Measurements from ENCODE around the gene CWC27.

Gene CWC27

GRCh38 chr5:64834037-64834436, 65.3 kb downstream of the CWC27 start:
- in situ Hi-C loops (cut with HindIII; ENCODE audit: low pct_unique_long_range_greater_than_20kb, low sequenced_read_pairs), result no loop called here
- no peak for TF ChIP-seq JUND (IDR thresholded peaks at IDR 0.05; ENCODE audit: low read depth)
- DNase-seq (ENCODE audit: low read depth in 1 of 2, low spot score in 1 of 2), result no peak

GRCh38 chr5:64834611-64835010, 65.9 kb downstream of the CWC27 start:
- TF ChIP-seq JUND (IDR thresholded peaks at IDR 0.05; ENCODE audit: low read depth), result no peak
- in situ Hi-C loops (cut with HindIII; ENCODE audit: low pct_unique_long_range_greater_than_20kb, low sequenced_read_pairs), result no loop called here
- no peak for DNase-seq (ENCODE audit: low read depth in 1 of 2, low spot score in 1 of 2)

DNA sequence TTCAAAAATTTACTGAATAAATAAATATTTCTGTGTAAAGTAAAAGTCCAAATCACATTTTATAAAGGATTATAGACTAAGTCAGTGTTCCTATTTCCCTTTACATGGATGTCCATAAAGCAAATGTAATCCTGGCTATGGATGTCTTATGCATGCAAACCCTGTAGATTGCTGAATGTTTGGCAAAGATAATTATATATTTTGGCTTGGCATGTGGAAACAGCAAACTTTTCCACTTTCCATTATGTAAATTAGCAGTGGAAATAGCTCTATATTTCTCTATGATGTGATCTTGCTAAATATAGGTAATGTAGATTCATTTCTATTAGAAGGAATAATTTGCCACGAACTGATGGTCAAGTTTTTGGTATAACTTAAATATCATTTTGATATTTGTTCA, 66.5 kb downstream of the CWC27 start:
- no peak for TF ChIP-seq JUND (IDR thresholded peaks at IDR 0.05; ENCODE audit: low read depth)
- no peak for DNase-seq (ENCODE audit: low read depth in 1 of 2, low spot score in 1 of 2)
- in situ Hi-C loops (cut with HindIII; ENCODE audit: low pct_unique_long_range_greater_than_20kb, low sequenced_read_pairs), result no loop called here

DNA sequence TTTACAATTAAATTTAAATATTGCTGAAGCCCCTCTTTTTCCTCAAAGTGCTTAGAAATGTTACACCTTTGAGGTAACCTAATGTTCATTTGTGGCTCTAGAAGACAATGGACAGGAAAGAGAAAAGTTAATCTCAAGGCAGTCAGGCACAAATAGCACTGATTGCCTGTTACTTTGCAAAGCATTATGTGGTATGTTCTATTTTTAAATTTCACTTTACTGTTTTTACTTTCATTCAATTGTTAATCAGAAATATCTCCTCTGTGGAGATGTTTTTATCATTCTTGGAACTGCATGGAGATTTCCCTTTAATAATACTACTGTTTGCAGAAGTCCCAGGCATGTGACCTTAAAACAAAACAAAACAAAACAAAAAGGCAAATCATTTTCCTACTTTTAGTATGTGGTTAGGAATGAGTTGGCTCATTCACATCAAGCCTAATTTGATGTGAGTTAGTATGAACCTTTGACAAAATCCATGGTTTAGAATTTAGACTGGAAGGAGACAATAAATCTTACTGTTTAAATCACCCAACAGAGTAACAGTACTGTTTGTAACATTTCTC, 67.5 kb downstream of the CWC27 start:
- no peak for TF ChIP-seq JUND (IDR thresholded peaks at IDR 0.05; ENCODE audit: low read depth)
- in situ Hi-C loops (cut with HindIII; ENCODE audit: low pct_unique_long_range_greater_than_20kb, low sequenced_read_pairs), result no loop called here
- no peak for DNase-seq (ENCODE audit: low read depth in 1 of 2, low spot score in 1 of 2)

DNA sequence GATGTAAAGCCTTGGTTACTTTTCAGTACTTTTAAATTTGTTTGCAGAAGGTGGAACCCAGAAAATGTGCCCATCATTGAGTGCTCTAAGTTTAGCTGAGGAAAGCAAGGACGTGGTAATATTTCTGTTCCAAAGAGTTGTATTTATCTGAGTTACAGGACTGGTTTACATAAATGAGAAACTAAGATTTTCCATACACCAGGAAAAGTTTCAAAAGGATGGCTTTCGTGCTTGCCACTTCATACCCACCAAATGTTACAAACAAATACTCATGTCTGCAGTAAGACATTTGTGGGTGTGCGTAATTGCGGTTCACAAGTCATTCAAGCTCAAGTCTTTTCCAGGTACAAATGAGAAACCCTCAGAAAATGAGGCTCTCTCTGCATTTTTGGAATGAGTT, 68.1 kb downstream of the CWC27 start:
- TF ChIP-seq JUND (IDR thresholded peaks at IDR 0.05; ENCODE audit: low read depth), result no peak
- in situ Hi-C loops (cut with HindIII; ENCODE audit: low pct_unique_long_range_greater_than_20kb, low sequenced_read_pairs), result no loop called here
- no peak for DNase-seq (ENCODE audit: low read depth in 1 of 2, low spot score in 1 of 2)

GRCh38 chr5:64838376-64838775, 69.6 kb downstream of the CWC27 start:
- no peak for TF ChIP-seq JUND (IDR thresholded peaks at IDR 0.05; ENCODE audit: low read depth)
- DNase-seq (ENCODE audit: low read depth in 1 of 2, low spot score in 1 of 2), result no peak
- in situ Hi-C loops (cut with HindIII; ENCODE audit: low pct_unique_long_range_greater_than_20kb, low sequenced_read_pairs), result no loop called here

GRCh38 chr5:64838803-64839202, 70.1 kb downstream of the CWC27 start:
- DNase-seq (ENCODE audit: low read depth in 1 of 2, low spot score in 1 of 2), result no peak
- in situ Hi-C loops (cut with HindIII; ENCODE audit: low pct_unique_long_range_greater_than_20kb, low sequenced_read_pairs), result no loop called here
- TF ChIP-seq JUND (IDR thresholded peaks at IDR 0.05; ENCODE audit: low read depth), result no peak

DNA sequence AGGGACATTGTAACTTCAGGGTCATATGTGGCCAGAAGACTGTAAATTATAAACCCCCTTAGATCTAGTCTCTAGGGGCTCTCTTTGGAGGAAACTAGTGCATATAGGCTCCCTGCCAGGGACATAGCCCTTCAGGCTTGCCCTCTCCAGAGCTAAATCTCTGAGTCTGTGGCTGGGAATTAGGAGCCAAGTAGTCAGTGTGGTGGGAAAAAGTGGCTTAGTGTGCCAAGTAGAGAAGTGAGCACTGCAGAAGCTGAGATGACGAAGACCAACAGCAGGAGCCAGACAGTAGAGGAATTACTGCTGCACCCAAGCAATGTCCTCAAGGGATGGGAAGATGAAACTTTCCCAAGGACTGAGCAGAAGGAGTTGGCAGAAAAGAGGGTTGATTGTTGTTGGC, 71.2 kb downstream of the CWC27 start:
- in situ Hi-C loops (cut with HindIII; ENCODE audit: low pct_unique_long_range_greater_than_20kb, low sequenced_read_pairs), result no loop called here
- TF ChIP-seq JUND (IDR thresholded peaks at IDR 0.05; ENCODE audit: low read depth), result no peak
- DNase-seq (ENCODE audit: low read depth in 1 of 2, low spot score in 1 of 2), result no peak

- no peak for DNase-seq (ENCODE audit: low read depth in 1 of 2, low spot score in 1 of 2)
- in situ Hi-C loops (cut with HindIII; ENCODE audit: low pct_unique_long_range_greater_than_20kb, low sequenced_read_pairs), result no loop called here
- TF ChIP-seq JUND (IDR thresholded peaks at IDR 0.05; ENCODE audit: low read depth), result no peak
Observed at GRCh38 chr5:64840958-64841357, 72.2 kb downstream of the CWC27 start.

DNA sequence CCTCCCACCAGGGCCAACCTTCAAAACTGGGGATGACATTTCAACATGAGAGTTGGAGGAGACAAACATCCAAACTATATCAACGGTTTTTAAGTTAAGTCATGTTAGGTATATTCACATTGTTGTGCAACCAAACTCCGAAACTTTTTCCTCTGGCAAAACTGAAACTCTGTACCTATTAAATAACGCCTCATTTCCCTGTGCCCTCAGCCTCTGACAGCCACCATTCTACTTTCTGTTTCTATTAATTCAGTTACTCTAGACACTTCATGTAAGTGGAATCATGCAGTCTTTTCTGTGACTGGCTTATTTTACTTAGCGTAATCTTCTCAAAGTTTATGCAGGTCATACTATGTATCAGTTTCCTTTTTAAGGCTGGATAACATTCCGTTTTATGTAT, 85.0 kb downstream of the CWC27 start:
- no peak for TF ChIP-seq JUND (IDR thresholded peaks at IDR 0.05; ENCODE audit: low read depth)
- no peak for DNase-seq (ENCODE audit: low read depth in 1 of 2, low spot score in 1 of 2)
- in situ Hi-C loops (cut with HindIII; ENCODE audit: low pct_unique_long_range_greater_than_20kb, low sequenced_read_pairs), result no loop called here

DNA sequence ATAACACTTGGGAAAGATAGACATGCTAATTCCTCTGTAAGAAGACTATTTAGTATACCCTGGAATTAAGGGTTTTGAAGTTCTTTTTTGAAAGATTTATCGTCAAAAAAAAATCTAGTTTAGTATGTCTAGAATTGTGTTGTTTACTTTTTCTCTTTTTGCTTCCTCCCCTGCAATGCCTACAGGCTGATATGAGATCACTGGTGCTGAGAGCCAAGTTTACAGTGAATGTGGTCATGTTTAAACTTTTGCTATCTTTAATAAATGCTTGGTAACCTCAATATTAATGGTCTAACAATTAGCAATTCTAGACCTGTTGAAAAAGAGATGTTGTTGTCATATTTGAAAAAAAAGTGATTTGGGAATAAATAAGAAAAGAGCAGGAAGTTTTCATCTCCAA, 86.1 kb downstream of the CWC27 start:
- TF ChIP-seq JUND (IDR thresholded peaks at IDR 0.05; ENCODE audit: low read depth), result no peak
- in situ Hi-C loops (cut with HindIII; ENCODE audit: low pct_unique_long_range_greater_than_20kb, low sequenced_read_pairs), result no loop called here

DNA sequence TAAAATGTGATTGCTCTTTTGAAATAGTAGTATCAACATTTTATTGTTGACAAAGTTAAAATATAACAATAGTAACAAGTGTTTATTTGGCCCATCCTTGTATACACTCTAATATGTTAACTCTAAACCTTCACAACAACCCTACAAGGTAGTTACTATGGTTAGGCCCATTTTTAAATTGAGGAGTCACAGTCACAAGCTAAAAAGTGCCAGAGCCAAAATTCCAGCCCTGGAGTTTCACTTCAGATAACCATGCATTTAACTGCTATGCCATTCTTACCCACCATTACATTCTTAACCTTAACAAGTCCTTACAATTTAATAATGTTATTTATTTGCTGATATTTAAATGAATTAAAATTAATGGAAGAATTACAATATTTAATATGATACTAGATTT, 91.2 kb downstream of the CWC27 start:
- in situ Hi-C loops (cut with HindIII; ENCODE audit: low pct_unique_long_range_greater_than_20kb, low sequenced_read_pairs), result no loop called here
- TF ChIP-seq JUND (IDR thresholded peaks at IDR 0.05; ENCODE audit: low read depth), result no peak
- no peak for DNase-seq (ENCODE audit: low read depth in 1 of 2, low spot score in 1 of 2)

More for the DNA sequence above, 86.1 kb downstream of the CWC27 start:
- DNase-seq (ENCODE audit: low read depth in 1 of 2, low spot score in 1 of 2), result no peak

GRCh38 chr5:64861281-64861680, 92.6 kb downstream of the CWC27 start:
- in situ Hi-C loops (cut with HindIII; ENCODE audit: low pct_unique_long_range_greater_than_20kb, low sequenced_read_pairs), result no loop called here
- no peak for TF ChIP-seq JUND (IDR thresholded peaks at IDR 0.05; ENCODE audit: low read depth)
- DNase-seq (ENCODE audit: low read depth in 1 of 2, low spot score in 1 of 2), result no peak

GRCh38 chr5:64864171-64864570, 95.4 kb downstream of the CWC27 start:
- no peak for DNase-seq (ENCODE audit: low read depth in 1 of 2, low spot score in 1 of 2)
- in situ Hi-C loops (cut with HindIII; ENCODE audit: low pct_unique_long_range_greater_than_20kb, low sequenced_read_pairs), result no loop called here
- no peak for TF ChIP-seq JUND (IDR thresholded peaks at IDR 0.05; ENCODE audit: low read depth)

Measured in T47D (cell line).